SK-N-MC (cell line): ENCODE results near the gene INTS6.

Experiments used
- DNase-seq: peaks from one replicate; pipeline ENCODE4 v3.0.0-alpha.2; 2011; ENCODE audit warnings: low read depth, low spot score
- H3K27ac ChIP-seq: fragments of 200-600 bp; sonication (generic); 2 replicates; pipeline ENCODE4 v1.5.1; 2016; ENCODE audit warnings: mixed run types
- H3K36me3 ChIP-seq: fragments of 200-600 bp; sonication (generic); 2 replicates; pipeline ENCODE4 v1.6.1; 2017; ENCODE audit warnings: antibody characterized with exemption, low read length, mixed read lengths; ENCODE audit not compliant: insufficient read depth
- H3K4me3 ChIP-seq: fragments of 200-600 bp; sonication (generic); 2 replicates; pipeline ENCODE4 v1.5.1; 2016
- H3K9ac ChIP-seq: fragments of 200-600 bp; sonication (generic); 2 replicates; pipeline ENCODE4 v1.8.0; 2017; ENCODE audit warnings: mixed run types, mixed read lengths; ENCODE audit not compliant: insufficient read length
- H3K9me3 ChIP-seq: fragments of 200-600 bp; sonication (generic); 2 replicates; pipeline ENCODE4 v1.6.1; 2017; ENCODE audit warnings: low read depth, mild to moderate bottlenecking, antibody characterized with exemption, low read length, moderate library complexity, mixed read lengths
- EZH2 ChIP-seq: fragments of 200-600 bp; sonication (generic); IDR thresholded peaks from one replicate; pipeline ENCODE4 v1.6.1; 2017; ENCODE audit warnings: antibody characterized with exemption
- FOXP2 ChIP-seq: optimal IDR thresholded peaks from 2 replicates; pipeline ENCODE3; 2011; ENCODE audit warnings: mild to moderate bottlenecking, moderate library complexity; ENCODE audit not compliant: insufficient read depth; ENCODE audit errors: extremely low read length, control extremely low read depth
- POLR2AphosphoS5 ChIP-seq: IDR thresholded peaks from 2 replicates; pipeline ENCODE4 v1.6.1; 2012; ENCODE audit warnings: mild to moderate bottlenecking, low read depth, low read length, borderline replicate concordance

INTS6 gene

GRCh38 chr13:51452361-51453206 is at the start of gene INTS6:
INTS6 (minus strand) TSS chr13:51453036; CDS start chr13:51452525, 511 bp downstream.
- Histone ChIP-seq H3K4me3 (peak within 1 kb of the TSS; percentile 96), H3K36me3 (peaks cover 53% of the 10 kb centered on the region), H3K9ac (peak within 1 kb of the TSS; percentile 97), H3K27ac (peak within 1 kb of the TSS; percentile 88), H3K9me3 (no peaks in the 10 kb centered on the region)
- peak; percentile 96 for DNase-seq
- TF ChIP-seq FOXP2 (peak; percentile 59), POLR2AphosphoS5 (peak; percentile 100), EZH2 (no peak)

DNA sequence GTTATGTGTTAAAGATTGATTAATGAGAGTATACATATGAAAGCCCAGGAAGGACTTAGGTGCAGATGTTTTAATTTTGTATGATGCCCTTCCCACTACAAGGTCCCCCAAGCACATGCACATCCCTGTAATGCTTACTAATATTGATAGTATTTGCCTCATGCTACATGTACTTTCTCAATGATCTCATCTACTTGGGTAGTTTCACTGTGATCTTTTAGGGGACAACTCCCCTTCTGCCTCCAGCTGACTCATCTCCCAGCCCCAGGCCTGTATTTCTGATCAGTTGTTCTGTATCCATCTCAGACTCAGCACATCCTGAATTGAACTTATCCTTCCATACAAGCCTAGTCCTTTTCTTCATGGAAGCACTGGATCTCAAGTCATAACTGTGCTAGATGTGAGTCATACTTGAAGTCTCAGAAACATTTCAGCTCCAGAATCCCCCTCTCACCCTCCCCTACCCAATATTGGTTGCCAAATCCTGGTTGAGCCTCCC is 49.4 kb upstream of the INTS6 start:
- Histone ChIP-seq H3K36me3 (no peaks in the 10 kb centered on the region), H3K27ac (peak overlapping the region; percentile 99), H3K4me3 (peak overlapping the region; percentile 29; the same call in 1 of the 2 replicates), H3K9me3 (no peaks in the 10 kb centered on the region), H3K9ac (peak overlapping the region; percentile 66)
- TF ChIP-seq EZH2 (no peak), POLR2AphosphoS5 (no peak)
- DNase-seq: peak; percentile 57

GRCh38 chr13:51501592-51502152 is 48.8 kb upstream of the INTS6 start:
- Histone ChIP-seq H3K4me3 (peak overlapping the region; percentile 29; the same call in 1 of the 2 replicates), H3K36me3 (no peaks in the 10 kb centered on the region), H3K9ac (peak overlapping the region; percentile 66), H3K27ac (peak overlapping the region; percentile 99), H3K9me3 (no peaks in the 10 kb centered on the region)
- peak; percentile 78 for TF ChIP-seq POLR2AphosphoS5
- TF ChIP-seq FOXP2: no peak
- DNase-seq: peak; percentile 99

DNA sequence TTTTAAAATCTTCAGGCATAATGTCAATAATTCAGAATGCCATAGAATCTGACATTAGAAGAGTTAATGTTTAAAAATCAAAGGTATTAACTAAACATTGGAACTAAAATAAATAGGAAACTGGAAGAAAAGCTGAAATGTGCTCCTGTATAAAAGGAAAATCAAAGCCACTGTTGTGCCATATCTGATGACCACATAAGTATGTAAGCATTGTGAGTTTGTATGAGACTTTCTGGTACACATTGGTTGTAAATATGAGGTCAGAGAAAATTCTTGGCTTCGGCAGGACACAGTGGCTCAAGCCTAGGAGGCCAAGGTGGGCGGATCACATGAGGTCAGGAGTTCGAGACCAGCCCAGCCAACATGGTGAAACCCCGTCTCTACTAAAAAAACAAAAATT is 48.3 kb upstream of the INTS6 start:
- TF ChIP-seq EZH2: no peak
- TF ChIP-seq FOXP2: no peak
- TF ChIP-seq POLR2AphosphoS5: no peak
- no peak for DNase-seq
- Histone ChIP-seq H3K9ac (peak overlapping the region; percentile 61), H3K27ac (peak overlapping the region; percentile 99), H3K36me3 (no peaks in the 10 kb centered on the region), H3K4me3 (peak overlapping the region; percentile 49), H3K9me3 (no peaks in the 10 kb centered on the region)

- Histone ChIP-seq H3K9me3 (no peaks in the 10 kb centered on the region), H3K9ac (peak overlapping the region; percentile 61), H3K4me3 (peak overlapping the region; percentile 49), H3K27ac (peak overlapping the region; percentile 99), H3K36me3 (no peaks in the 10 kb centered on the region)
- peak; percentile 68 for DNase-seq
- TF ChIP-seq POLR2AphosphoS5: peak; percentile 20; the same call in 1 of the 2 replicates
- no peak for TF ChIP-seq FOXP2
Observed at GRCh38 chr13:51500687-51501086, 47.9 kb upstream of the INTS6 start.

GRCh38 chr13:51499841-51500240 is 47.0 kb upstream of the INTS6 start:
- TF ChIP-seq EZH2 (no peak), FOXP2 (no peak), POLR2AphosphoS5 (no peak)
- peak overlapping the region; percentile 99 for H3K27ac ChIP-seq
- no peak overlapping the region for H3K9ac ChIP-seq
- no peaks in the 10 kb centered on the region for H3K36me3 ChIP-seq
- H3K4me3 ChIP-seq: no peak overlapping the region
- no peaks in the 10 kb centered on the region for H3K9me3 ChIP-seq
- DNase-seq: no peak

- Histone ChIP-seq H3K4me3 (peak overlapping the region; percentile 32; the same call in 1 of the 2 replicates), H3K27ac (peak overlapping the region; percentile 91), H3K9ac (peak overlapping the region; percentile 37), H3K36me3 (no peaks in the 10 kb centered on the region), H3K9me3 (no peaks in the 10 kb centered on the region)
- no peak for TF ChIP-seq EZH2
- TF ChIP-seq POLR2AphosphoS5: no peak; the same call in 1 of the 2 replicates
- TF ChIP-seq FOXP2: no peak
- DNase-seq: peak; percentile 69
Observed at GRCh38 chr13:51495316-51495715, 42.5 kb upstream of the INTS6 start.

DNA sequence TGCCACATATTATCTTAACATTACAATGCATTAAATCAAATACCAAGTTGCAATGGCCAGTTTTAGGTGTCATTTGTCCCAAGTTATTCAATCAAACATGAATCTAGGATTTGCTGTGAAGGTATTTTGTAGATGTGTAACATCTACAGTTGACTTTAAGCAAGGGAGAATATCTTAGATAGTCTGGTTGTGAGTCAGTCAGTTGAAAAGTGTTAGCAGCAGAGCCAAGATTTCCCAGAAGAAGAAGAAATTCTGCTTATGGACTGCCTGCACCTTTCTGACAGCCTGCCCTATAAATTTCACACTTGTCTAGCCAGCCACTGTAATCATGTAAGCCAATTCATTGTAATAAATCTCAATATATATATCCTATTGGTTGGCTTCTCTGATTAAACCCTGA is 41.3 kb upstream of the INTS6 start:
- Histone ChIP-seq H3K36me3 (no peaks in the 10 kb centered on the region), H3K4me3 (no peak overlapping the region), H3K9ac (no peak overlapping the region), H3K9me3 (no peaks in the 10 kb centered on the region), H3K27ac (peak overlapping the region; percentile 28; the same call in 1 of the 2 replicates)
- no peak for DNase-seq
- no peak for TF ChIP-seq FOXP2
- TF ChIP-seq EZH2: no peak
- no peak for TF ChIP-seq POLR2AphosphoS5
